ENCODE measurements around the gene IRS1. TPM values are rescaled to one million over a fixed set of nuclear protein-coding genes. Genes with fewer than 3 reads are reported as not detected.

IRS1 gene
- total and polyA plus RNA-seq, 2 donors, result 7.4 to 11.5 TPM

DNA sequence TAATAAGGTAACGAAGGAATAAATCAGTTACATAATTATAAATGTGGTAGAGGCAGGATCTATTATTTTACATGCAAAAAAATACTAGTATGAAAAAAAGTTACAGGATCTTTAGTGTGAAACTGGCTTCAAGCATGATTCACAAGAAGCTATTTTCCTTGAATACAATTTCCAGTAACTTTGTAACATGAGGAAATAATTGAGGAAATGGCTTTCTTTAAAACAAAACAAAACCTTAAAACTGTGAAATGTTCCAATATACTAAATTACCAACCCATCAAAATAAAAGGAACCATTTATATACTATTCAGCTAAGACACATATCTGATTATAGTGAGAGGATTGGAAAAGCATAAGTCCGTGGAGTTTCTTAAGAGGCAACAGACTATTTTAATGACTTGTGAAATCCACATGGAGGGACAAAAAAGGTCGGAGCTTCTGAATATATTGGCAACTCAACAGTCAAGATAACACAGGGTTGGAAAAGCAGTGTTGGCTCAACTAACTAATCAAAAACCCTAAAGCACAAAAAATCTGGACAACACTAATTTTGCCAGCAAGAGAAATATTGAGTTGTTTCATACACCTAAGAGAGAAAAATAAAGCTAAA lies 10.6 kb downstream of the IRS1 start:
- peaks cover 0 to 4% of the 10 kb centered on the region in 2 donors for H3K9me3 ChIP-seq (ENCODE audit: control insufficient read depth in 2 of 2, insufficient read depth in 1 of 2, low read length in 1 of 2)
- H3K36me3 ChIP-seq (ENCODE audit: control insufficient read depth in 2 of 2, insufficient read depth in 2 of 2, low read length in 1 of 2), result peaks cover 0 to 8% of the 10 kb centered on the region in 2 donors
- no peak overlapping the region for H3K27ac ChIP-seq (ENCODE audit: low read depth in 1 of 2, low read length in 1 of 2)
- peaks cover 18 to 24% of the 10 kb centered on the region in 2 donors for H3K4me1 ChIP-seq (ENCODE audit: control insufficient read depth in 2 of 2, insufficient read depth in 2 of 2, low read length in 2 of 2)
- no peak for DNase-seq (ENCODE audit: low read depth in 6 of 9, low spot score in 9 of 9)
- no peak overlapping the region for H3K4me3 ChIP-seq (ENCODE audit: low read length in 2 of 2)
- H3K27me3 ChIP-seq (ENCODE audit: control insufficient read depth in 2 of 2, insufficient read depth in 1 of 2, low read length in 1 of 2), result no peaks in the 10 kb centered on the region
- WGBS, result 94% methylated on average over 3 of the region's 3 CpGs

GRCh38 chr2:226788064-226788463 lies 11.6 kb downstream of the IRS1 start:
- H3K36me3 ChIP-seq (ENCODE audit: control insufficient read depth in 2 of 2, insufficient read depth in 2 of 2, low read length in 1 of 2), result peaks cover 0 to 3% of the 10 kb centered on the region in 2 donors
- no peak overlapping the region for H3K27ac ChIP-seq (ENCODE audit: low read depth in 1 of 2, low read length in 1 of 2)
- no peak for DNase-seq (ENCODE audit: low read depth in 6 of 9, low spot score in 9 of 9)
- no peak overlapping the region for H3K4me3 ChIP-seq (ENCODE audit: low read length in 2 of 2)
- peaks cover 0 to 4% of the 10 kb centered on the region in 2 donors for H3K9me3 ChIP-seq (ENCODE audit: control insufficient read depth in 2 of 2, insufficient read depth in 1 of 2, low read length in 1 of 2)
- H3K4me1 ChIP-seq (ENCODE audit: control insufficient read depth in 2 of 2, insufficient read depth in 2 of 2, low read length in 2 of 2), result peaks cover 18 to 24% of the 10 kb centered on the region in 2 donors
- H3K27me3 ChIP-seq (ENCODE audit: control insufficient read depth in 2 of 2, insufficient read depth in 1 of 2, low read length in 1 of 2), result no peaks in the 10 kb centered on the region

- DNase-seq (ENCODE audit: low read depth in 6 of 9, low spot score in 9 of 9), result no peak
- Histone ChIP-seq H3K4me3 (ENCODE audit: low read length in 2 of 2) (no peak overlapping the region), H3K4me1 (ENCODE audit: control insufficient read depth in 2 of 2, insufficient read depth in 2 of 2, low read length in 2 of 2) (peaks cover 0 to 2% of the 10 kb centered on the region in 2 donors), H3K9me3 (ENCODE audit: control insufficient read depth in 2 of 2, insufficient read depth in 1 of 2, low read length in 1 of 2) (no peaks in the 10 kb centered on the region), H3K27ac (ENCODE audit: low read depth in 1 of 2, low read length in 1 of 2) (no peak overlapping the region), H3K27me3 (ENCODE audit: control insufficient read depth in 2 of 2, insufficient read depth in 1 of 2, low read length in 1 of 2) (no peaks in the 10 kb centered on the region), H3K36me3 (ENCODE audit: control insufficient read depth in 2 of 2, insufficient read depth in 2 of 2, low read length in 1 of 2) (peaks cover 3% of the 10 kb centered on the region in 2 donors)
- WGBS, result 98% methylated on average over 2 of the region's 2 CpGs
These were observed 15.7 kb downstream of the IRS1 start for GRCh38 chr2:226783885-226784284.

GRCh38 chr2:226782092-226782713 lies 17.4 kb downstream of the IRS1 start:
- Histone ChIP-seq H3K36me3 (ENCODE audit: control insufficient read depth in 2 of 2, insufficient read depth in 2 of 2, low read length in 1 of 2) (peaks cover 3% of the 10 kb centered on the region in 2 donors), H3K4me1 (ENCODE audit: control insufficient read depth in 2 of 2, insufficient read depth in 2 of 2, low read length in 2 of 2) (peaks cover 0 to 2% of the 10 kb centered on the region in 2 donors), H3K27ac (ENCODE audit: low read depth in 1 of 2, low read length in 1 of 2) (peak overlapping the region in 1 of 2 donors; percentile 8), H3K27me3 (ENCODE audit: control insufficient read depth in 2 of 2, insufficient read depth in 1 of 2, low read length in 1 of 2) (no peaks in the 10 kb centered on the region), H3K4me3 (ENCODE audit: low read length in 2 of 2) (no peak overlapping the region), H3K9me3 (ENCODE audit: control insufficient read depth in 2 of 2, insufficient read depth in 1 of 2, low read length in 1 of 2) (no peaks in the 10 kb centered on the region)
- WGBS, result 91% methylated on average over 5 of the region's 5 CpGs
- DNase-seq (ENCODE audit: low read depth in 6 of 9, low spot score in 9 of 9), result no peak

DNA sequence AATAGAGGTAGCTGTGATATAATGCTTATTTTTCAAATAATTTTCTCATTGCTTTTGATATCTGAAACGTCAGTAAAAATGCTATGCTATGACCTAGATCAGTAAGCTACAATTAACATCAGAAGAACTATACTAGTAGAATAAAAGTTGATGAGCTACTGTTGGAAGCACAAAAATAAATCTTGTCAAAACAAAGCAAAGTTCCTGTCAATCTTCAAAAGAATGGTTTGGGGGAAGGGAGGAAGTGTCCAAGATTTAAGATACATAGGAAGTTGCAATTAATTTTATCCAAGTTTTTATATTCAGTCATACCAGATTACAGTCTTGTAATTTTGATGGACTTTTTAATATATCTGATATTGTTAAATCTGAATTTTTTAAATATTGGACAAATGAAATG lies 19.2 kb downstream of the IRS1 start:
- Histone ChIP-seq H3K27me3 (ENCODE audit: control insufficient read depth in 2 of 2, insufficient read depth in 1 of 2, low read length in 1 of 2) (no peaks in the 10 kb centered on the region), H3K4me3 (ENCODE audit: low read length in 2 of 2) (no peak overlapping the region), H3K27ac (ENCODE audit: low read depth in 1 of 2, low read length in 1 of 2) (no peak overlapping the region), H3K9me3 (ENCODE audit: control insufficient read depth in 2 of 2, insufficient read depth in 1 of 2, low read length in 1 of 2) (no peaks in the 10 kb centered on the region), H3K36me3 (ENCODE audit: control insufficient read depth in 2 of 2, insufficient read depth in 2 of 2, low read length in 1 of 2) (peaks cover 8 to 9% of the 10 kb centered on the region in 2 donors), H3K4me1 (ENCODE audit: control insufficient read depth in 2 of 2, insufficient read depth in 2 of 2, low read length in 2 of 2) (peaks cover 0 to 2% of the 10 kb centered on the region in 2 donors)
- no peak for DNase-seq (ENCODE audit: low read depth in 6 of 9, low spot score in 9 of 9)
- 93% methylated on average over 1 of the region's 1 CpG for WGBS

DNA sequence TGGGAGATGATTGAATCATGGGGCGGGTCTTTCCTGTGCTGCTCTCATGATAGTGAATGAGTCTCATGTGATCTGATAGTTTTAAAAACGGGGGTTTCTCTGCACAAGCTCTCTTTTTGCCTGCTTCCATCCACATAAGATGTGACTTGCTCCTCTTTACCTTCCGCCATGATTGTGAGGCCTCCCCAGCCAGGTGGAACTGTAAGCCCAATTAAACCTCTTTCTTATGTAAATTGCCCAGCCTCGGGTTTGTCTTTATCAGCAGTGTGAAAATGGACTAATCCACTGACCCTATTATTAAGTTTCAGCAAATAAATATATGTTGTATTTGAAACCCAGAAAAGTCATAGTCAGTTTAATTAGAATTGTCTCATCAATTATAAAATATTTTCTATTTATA lies 22.0 kb downstream of the IRS1 start:
- Histone ChIP-seq H3K36me3 (ENCODE audit: control insufficient read depth in 2 of 2, insufficient read depth in 2 of 2, low read length in 1 of 2) (peaks cover 10 to 11% of the 10 kb centered on the region in 2 donors), H3K4me3 (ENCODE audit: low read length in 2 of 2) (no peak overlapping the region), H3K4me1 (ENCODE audit: control insufficient read depth in 2 of 2, insufficient read depth in 2 of 2, low read length in 2 of 2) (peaks cover 9 to 10% of the 10 kb centered on the region in 2 donors), H3K9me3 (ENCODE audit: control insufficient read depth in 2 of 2, insufficient read depth in 1 of 2, low read length in 1 of 2) (no peaks in the 10 kb centered on the region), H3K27me3 (ENCODE audit: control insufficient read depth in 2 of 2, insufficient read depth in 1 of 2, low read length in 1 of 2) (no peaks in the 10 kb centered on the region), H3K27ac (ENCODE audit: low read depth in 1 of 2, low read length in 1 of 2) (no peak overlapping the region)
- WGBS, result 97% methylated on average over 4 of the region's 4 CpGs
- DNase-seq (ENCODE audit: low read depth in 6 of 9, low spot score in 9 of 9), result no peak

DNA sequence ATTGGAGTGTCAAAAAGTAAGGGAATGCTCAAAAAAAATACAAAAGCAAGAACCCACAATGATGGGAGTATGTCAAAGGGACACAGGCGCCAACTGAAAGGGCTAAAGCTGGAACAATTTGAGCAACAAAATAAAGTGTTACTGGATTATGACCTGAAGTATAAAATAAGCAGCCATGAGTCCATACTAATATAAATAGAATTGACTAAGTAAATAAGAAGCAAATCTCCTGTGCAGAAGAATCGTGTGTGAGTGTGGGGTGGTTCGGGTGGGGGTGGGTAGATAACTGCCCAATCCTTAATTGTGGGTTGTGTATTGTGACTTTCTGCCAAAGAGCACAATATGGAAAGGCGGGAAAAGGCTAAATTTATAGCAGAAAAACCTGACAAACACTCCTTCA lies 23.5 kb downstream of the IRS1 start:
- H3K4me3 ChIP-seq (ENCODE audit: low read length in 2 of 2), result no peak overlapping the region

DNA sequence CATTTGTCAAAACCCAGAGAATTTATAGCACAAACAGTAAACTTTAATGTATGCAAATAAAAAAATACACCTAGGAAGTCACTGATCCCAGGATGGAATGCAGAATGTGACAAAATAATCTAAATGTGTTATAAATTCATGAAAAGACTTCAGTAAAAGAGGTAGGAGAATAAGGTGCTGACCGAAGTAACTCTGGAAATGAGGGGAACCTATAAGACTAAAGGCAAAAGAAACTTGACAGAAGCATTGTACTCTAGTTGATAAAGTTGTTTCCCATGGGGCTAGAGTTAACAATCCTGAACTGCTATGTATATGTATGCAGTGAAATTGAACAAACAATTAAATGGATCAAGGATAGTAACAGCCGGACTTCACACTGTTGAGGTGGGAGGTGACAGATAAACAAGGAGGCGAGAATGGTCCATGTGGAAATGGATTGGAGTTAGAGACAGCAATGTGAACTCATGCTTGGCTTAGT lies 24.5 kb downstream of the IRS1 start:
- peaks cover 8 to 14% of the 10 kb centered on the region in 2 donors for H3K4me1 ChIP-seq (ENCODE audit: control insufficient read depth in 2 of 2, insufficient read depth in 2 of 2, low read length in 2 of 2)
- no peaks in the 10 kb centered on the region for H3K9me3 ChIP-seq (ENCODE audit: control insufficient read depth in 2 of 2, insufficient read depth in 1 of 2, low read length in 1 of 2)
- no peak for DNase-seq (ENCODE audit: low read depth in 6 of 9, low spot score in 9 of 9)
- no peak overlapping the region for H3K4me3 ChIP-seq (ENCODE audit: low read length in 2 of 2)
- H3K36me3 ChIP-seq (ENCODE audit: control insufficient read depth in 2 of 2, insufficient read depth in 2 of 2, low read length in 1 of 2), result peaks cover 9 to 14% of the 10 kb centered on the region in 2 donors
- over 99% methylated on average over 3 of the region's 3 CpGs for WGBS
- no peak overlapping the region for H3K27ac ChIP-seq (ENCODE audit: low read depth in 1 of 2, low read length in 1 of 2)
- no peaks in the 10 kb centered on the region for H3K27me3 ChIP-seq (ENCODE audit: control insufficient read depth in 2 of 2, insufficient read depth in 1 of 2, low read length in 1 of 2)

More for the DNA sequence above, 23.5 kb downstream of the IRS1 start:
- Histone ChIP-seq H3K36me3 (ENCODE audit: control insufficient read depth in 2 of 2, insufficient read depth in 2 of 2, low read length in 1 of 2) (peaks cover 9 to 11% of the 10 kb centered on the region in 2 donors), H3K27me3 (ENCODE audit: control insufficient read depth in 2 of 2, insufficient read depth in 1 of 2, low read length in 1 of 2) (no peaks in the 10 kb centered on the region), H3K27ac (ENCODE audit: low read depth in 1 of 2, low read length in 1 of 2) (no peak overlapping the region), H3K4me1 (ENCODE audit: control insufficient read depth in 2 of 2, insufficient read depth in 2 of 2, low read length in 2 of 2) (peaks cover 8 to 12% of the 10 kb centered on the region in 2 donors), H3K9me3 (ENCODE audit: control insufficient read depth in 2 of 2, insufficient read depth in 1 of 2, low read length in 1 of 2) (no peaks in the 10 kb centered on the region)
- no peak for DNase-seq (ENCODE audit: low read depth in 6 of 9, low spot score in 9 of 9)
- 98% methylated on average over 4 of the region's 4 CpGs for WGBS

DNA sequence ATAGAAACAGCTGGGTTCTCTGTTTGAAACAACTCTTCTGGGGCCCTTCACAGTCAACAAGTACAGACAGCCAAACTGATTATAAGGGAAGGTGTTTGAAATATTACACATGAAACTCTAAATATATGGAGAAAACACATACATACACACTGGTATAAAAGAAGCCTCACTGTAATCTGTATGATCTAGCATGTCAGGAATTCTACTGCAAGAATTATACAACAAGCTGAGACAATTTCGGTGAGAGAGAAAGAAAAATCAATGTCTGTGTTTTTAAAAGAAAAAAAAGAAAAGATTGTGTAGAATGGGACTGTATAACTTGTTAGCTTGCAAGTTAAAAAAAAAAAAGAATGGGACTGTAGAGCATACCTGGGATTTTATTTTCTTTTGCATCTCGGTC lies 26.3 kb downstream of the IRS1 start:
- H3K36me3 ChIP-seq (ENCODE audit: control insufficient read depth in 2 of 2, insufficient read depth in 2 of 2, low read length in 1 of 2), result peaks cover 9 to 18% of the 10 kb centered on the region in 2 donors

More for the DNA sequence above, 26.3 kb downstream of the IRS1 start:
- Histone ChIP-seq H3K4me3 (ENCODE audit: low read length in 2 of 2) (no peak overlapping the region), H3K27ac (ENCODE audit: low read depth in 1 of 2, low read length in 1 of 2) (peak overlapping the region in 1 of 2 donors; percentile 61), H3K9me3 (ENCODE audit: control insufficient read depth in 2 of 2, insufficient read depth in 1 of 2, low read length in 1 of 2) (no peaks in the 10 kb centered on the region), H3K4me1 (ENCODE audit: control insufficient read depth in 2 of 2, insufficient read depth in 2 of 2, low read length in 2 of 2) (peaks cover 8 to 14% of the 10 kb centered on the region in 2 donors), H3K27me3 (ENCODE audit: control insufficient read depth in 2 of 2, insufficient read depth in 1 of 2, low read length in 1 of 2) (no peaks in the 10 kb centered on the region)
- DNase-seq (ENCODE audit: low read depth in 6 of 9, low spot score in 9 of 9), result no peak
- 71% methylated on average over 2 of the region's 2 CpGs for WGBS
